B cell (primary cell): ENCODE data around the gene GMIP.

Experiments used
- CTCF ChIP-seq: fragments of 200-600 bp; IDR thresholded peaks from one replicate; pipeline ENCODE4 v1.8.0; 2022; ENCODE audit warnings: antibody characterized with exemption, mild to moderate bottlenecking
- EZH2 ChIP-seq: IDR thresholded peaks from 2 replicates; pipeline ENCODE4 v1.6.1; 2012; ENCODE audit warnings: borderline replicate concordance, low read depth, mild to moderate bottlenecking, moderate library complexity, low read length; ENCODE audit not compliant: insufficient read depth, poor library complexity, severe bottlenecking

GRCh38 chr19:19679176-19680073, 36.0 kb upstream of the GMIP start:
- no peak for TF ChIP-seq CTCF
- no peak for TF ChIP-seq EZH2
